ENCODE measurements around the gene CACNA2D2. TPM values are rescaled to one million over a fixed set of nuclear protein-coding genes. Genes with fewer than 3 reads are reported as not detected.

CACNA2D2 gene
- total and polyA plus RNA-seq, 2 of the 13 experiments (the other 11 are each of a cell fraction or from before 2014, with no cell fraction given) = not detected

DNA sequence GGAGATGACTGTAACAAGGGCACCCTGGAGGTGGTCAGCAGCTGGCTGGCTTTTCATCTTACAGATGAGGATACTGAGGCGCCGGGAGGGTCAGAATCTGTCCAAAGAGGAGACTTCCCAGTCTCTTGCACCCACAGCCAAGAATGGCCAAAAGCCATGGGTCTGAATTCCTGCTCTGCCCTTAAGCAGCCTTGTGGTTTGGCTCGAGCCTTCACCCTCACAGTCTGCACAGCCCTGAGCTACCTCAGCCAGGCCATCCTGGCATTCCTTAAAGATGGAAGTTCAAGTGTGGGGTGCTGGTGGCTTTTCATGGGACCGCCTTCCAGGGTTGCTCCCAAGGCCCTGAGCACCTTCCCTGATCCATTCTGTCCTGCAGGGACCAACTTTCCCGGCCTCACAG is 59.2 kb downstream of the CACNA2D2 start (continued):
- TF ChIP-seq, protein P1, sequence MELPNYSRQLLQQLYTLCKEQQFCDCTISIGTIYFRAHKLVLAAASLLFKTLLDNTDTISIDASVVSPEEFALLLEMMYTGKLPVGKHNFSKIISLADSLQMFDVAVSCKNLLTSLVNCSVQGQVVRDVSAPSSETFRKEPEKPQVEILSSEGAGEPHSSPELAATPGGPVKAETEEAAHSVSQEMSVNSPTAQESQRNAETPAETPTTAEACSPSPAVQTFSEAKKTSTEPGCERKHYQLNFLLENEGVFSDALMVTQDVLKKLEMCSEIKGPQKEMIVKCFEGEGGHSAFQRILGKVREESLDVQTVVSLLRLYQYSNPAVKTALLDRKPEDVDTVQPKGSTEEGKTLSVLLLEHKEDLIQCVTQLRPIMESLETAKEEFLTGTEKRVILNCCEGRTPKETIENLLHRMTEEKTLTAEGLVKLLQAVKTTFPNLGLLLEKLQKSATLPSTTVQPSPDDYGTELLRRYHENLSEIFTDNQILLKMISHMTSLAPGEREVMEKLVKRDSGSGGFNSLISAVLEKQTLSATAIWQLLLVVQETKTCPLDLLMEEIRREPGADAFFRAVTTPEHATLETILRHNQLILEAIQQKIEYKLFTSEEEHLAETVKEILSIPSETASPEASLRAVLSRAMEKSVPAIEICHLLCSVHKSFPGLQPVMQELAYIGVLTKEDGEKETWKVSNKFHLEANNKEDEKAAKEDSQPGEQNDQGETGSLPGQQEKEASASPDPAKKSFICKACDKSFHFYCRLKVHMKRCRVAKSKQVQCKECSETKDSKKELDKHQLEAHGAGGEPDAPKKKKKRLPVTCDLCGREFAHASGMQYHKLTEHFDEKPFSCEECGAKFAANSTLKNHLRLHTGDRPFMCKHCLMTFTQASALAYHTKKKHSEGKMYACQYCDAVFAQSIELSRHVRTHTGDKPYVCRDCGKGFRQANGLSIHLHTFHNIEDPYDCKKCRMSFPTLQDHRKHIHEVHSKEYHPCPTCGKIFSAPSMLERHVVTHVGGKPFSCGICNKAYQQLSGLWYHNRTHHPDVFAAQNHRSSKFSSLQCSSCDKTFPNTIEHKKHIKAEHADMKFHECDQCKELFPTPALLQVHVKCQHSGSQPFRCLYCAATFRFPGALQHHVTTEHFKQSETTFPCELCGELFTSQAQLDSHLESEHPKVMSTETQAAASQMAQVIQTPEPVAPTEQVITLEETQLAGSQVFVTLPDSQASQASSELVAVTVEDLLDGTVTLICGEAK (IDR thresholded peaks at IDR 0.05) = no peak
- TF ChIP-seq, protein P1 (CRISPR knock-in tag; IDR thresholded peaks at IDR 0.05) = no peak
- TF ChIP-seq, protein P2, sequence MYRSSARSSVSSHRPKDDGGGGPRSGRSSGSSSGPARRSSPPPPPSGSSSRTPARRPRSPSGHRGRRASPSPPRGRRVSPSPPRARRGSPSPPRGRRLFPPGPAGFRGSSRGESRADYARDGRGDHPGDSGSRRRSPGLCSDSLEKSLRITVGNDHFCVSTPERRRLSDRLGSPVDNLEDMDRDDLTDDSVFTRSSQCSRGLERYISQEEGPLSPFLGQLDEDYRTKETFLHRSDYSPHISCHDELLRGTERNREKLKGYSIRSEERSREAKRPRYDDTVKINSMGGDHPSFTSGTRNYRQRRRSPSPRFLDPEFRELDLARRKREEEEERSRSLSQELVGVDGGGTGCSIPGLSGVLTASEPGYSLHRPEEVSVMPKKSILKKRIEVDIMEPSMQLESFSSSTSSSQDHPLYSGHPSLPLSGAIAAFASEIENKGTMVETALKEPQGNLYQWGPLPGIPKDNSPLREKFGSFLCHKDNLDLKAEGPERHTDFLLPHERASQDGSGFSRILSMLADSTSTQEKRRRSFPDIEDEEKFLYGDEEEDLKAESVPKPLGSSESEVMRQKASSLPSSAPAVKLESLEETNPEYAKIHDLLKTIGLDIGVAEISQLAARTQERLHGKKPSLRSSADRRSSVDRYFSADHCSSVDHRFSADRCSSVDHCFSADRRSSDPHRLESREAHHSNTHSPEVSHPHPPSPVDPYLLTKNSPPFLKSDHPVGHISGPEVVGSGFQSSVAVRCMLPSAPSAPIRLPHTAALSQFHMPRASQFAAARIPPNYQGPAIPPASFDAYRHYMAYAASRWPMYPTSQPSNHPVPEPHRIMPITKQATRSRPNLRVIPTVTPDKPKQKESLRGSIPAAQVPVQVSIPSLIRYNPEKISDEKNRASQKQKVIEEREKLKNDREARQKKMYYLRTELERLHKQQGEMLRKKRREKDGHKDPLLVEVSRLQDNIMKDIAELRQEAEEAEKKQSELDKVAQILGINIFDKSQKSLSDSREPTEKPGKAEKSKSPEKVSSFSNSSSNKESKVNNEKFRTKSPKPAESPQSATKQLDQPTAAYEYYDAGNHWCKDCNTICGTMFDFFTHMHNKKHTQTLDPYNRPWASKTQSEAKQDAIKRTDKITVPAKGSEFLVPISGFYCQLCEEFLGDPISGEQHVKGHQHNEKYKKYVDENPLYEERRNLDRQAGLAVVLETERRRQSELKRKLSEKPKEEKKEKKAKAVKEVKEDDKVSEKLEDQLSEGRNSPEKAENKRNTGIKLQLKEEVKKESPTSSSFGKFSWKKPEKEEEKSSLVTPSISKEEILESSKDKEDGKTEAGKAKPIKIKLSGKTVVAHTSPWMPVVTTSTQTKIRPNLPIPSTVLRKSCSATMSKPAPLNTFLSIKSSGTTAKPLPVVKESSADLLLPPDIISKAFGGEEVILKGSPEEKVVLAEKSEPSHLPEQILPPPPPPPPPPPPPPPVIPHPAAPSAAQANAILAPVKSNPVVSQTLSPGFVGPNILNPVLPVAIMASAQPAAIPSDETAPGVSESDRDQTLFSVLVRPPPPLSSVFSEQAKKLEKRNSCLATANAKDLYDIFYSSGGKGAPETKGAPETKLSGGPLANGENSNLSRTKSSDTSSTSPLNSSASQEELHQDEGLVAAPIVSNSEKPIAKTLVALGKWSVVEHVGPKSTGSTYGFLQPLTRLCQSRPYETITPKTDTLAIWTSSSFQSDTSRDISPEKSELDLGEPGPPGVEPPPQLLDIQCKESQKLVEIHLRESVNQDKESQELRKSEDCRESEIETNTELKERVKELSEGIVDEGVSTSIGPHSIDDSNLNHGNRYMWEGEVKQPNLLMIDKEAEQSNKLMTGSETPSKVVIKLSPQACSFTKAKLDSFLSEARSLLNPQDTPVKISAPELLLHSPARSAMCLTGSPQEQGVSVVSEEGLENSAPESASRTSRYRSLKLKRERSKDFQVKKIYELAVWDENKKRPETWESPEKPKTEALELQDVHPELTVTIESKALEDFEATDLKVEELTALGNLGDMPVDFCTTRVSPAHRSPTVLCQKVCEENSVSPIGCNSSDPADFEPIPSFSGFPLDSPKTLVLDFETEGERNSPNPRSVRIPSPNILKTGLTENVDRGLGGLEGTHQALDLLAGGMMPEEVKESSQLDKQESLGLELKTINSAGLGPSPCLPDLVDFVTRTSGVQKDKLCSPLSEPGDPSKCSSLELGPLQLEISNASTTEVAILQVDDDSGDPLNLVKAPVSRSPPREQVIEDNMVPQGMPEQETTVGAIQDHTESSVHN (CRISPR knock-in tag; IDR thresholded peaks at IDR 0.05) = no peak
- TF ChIP-seq PAF1 (CRISPR knock-in tag; IDR thresholded peaks at IDR 0.05) = no peak

All from HepG2 (cell line).